Rectal smooth muscle tissue (tissue), 1 donor: ENCODE data around the gene MYRF.
A peak's percentile ranks its signal among the peaks of the same experiment; 100 is the strongest.

Experiments
- H3K27ac ChIP-seq: one replicate; pipeline ENCODE4 v1.7.0; 2013; ENCODE audit warnings: low read depth, low read length, inconsistent platforms
- H3K27me3 ChIP-seq: one replicate; pipeline ENCODE4 v1.7.0; 2013; ENCODE audit warnings: low read length; ENCODE audit not compliant: control insufficient read depth, insufficient read depth
- H3K36me3 ChIP-seq: one replicate; pipeline ENCODE4 v1.7.0; 2013; ENCODE audit warnings: low read length; ENCODE audit not compliant: control insufficient read depth, insufficient read depth
- H3K4me1 ChIP-seq: one replicate; pipeline ENCODE4 v1.7.0; 2013; ENCODE audit warnings: low read length; ENCODE audit not compliant: control insufficient read depth, insufficient read depth
- H3K4me3 ChIP-seq: one replicate; pipeline ENCODE4 v1.7.0; 2013; ENCODE audit warnings: low read length
- H3K9ac ChIP-seq: one replicate; pipeline ENCODE4 v1.7.0; 2013; ENCODE audit warnings: low read length

MYRF gene

DNA sequence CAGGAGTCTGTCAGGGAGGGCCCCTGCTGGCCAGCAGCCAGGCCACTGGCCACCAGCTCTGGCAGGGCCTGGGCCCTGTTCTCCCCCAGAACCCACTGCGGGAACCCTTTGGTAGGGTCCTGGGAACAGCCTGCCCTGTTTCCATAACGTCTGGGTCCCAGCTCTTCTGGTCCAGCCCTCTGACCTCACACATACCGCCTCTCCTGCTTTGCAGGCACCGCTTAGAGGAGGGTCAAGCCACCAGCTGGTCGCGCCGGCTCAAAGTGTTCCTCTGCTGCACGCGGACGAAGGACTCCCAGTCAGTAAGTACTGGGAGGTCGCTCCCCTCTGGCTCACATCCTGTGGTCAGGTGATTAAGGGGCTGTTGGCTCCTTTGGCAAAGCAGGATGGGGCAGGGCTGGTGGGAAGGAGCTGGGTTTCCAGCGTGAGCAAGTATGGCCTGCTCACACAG lies 26.6 kb upstream of the MYRF start:
- Histone ChIP-seq H3K27ac (no peak overlapping the region), H3K36me3 (peaks cover 17% of the 10 kb centered on the region), H3K9ac (no peak overlapping the region), H3K4me1 (no peaks in the 10 kb centered on the region), H3K27me3 (no peaks in the 10 kb centered on the region), H3K4me3 (no peak overlapping the region)

DNA sequence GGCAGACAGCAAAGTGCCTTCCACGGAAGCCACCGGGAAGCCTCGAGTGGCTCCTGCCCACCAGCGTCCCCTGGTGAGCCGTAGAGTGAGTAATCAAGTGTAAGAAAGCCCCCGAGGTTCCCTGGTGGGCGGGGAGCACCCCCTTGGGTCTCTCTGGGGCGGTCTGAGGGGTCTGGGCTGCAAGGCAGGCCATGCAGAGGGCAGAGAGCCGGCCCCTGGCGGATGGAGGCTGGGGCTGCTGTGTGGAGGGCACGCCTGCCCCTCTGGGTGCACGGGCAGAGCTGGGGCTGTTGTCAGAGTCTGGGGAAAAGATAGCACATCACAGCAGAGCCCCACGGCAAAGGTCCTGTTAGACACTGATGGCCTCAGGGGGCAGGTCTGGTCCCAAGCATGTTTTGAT lies 25.7 kb upstream of the MYRF start:
- Histone ChIP-seq H3K27ac (no peak overlapping the region), H3K9ac (no peak overlapping the region), H3K4me3 (no peak overlapping the region), H3K27me3 (no peaks in the 10 kb centered on the region), H3K36me3 (peaks cover 17% of the 10 kb centered on the region), H3K4me1 (peaks cover 1% of the 10 kb centered on the region)

DNA sequence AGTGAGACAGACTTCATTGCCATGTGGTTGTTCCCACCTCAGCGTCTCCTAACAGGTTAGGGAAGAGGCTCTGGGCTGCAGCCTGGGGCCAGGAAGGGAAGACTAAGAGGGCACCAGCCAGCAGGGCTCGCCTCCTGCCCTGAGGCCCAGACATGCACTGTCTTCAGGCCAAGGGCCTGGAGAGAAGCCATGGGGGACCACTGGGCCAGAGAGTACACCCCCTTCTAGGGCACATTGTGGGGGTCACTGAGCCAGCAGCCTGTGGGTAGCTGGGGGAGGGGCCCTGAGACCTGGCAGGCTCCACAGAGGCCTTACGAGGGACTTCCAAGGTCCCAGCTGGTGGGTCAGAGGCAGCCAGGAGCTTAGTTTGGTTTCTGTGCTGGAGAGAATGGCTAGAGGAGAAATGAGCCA lies 25.0 kb upstream of the MYRF start:
- Histone ChIP-seq H3K36me3 (peaks cover 17% of the 10 kb centered on the region), H3K4me3 (no peak overlapping the region), H3K27ac (no peak overlapping the region), H3K27me3 (no peaks in the 10 kb centered on the region), H3K4me1 (peaks cover 6% of the 10 kb centered on the region), H3K9ac (no peak overlapping the region)

DNA sequence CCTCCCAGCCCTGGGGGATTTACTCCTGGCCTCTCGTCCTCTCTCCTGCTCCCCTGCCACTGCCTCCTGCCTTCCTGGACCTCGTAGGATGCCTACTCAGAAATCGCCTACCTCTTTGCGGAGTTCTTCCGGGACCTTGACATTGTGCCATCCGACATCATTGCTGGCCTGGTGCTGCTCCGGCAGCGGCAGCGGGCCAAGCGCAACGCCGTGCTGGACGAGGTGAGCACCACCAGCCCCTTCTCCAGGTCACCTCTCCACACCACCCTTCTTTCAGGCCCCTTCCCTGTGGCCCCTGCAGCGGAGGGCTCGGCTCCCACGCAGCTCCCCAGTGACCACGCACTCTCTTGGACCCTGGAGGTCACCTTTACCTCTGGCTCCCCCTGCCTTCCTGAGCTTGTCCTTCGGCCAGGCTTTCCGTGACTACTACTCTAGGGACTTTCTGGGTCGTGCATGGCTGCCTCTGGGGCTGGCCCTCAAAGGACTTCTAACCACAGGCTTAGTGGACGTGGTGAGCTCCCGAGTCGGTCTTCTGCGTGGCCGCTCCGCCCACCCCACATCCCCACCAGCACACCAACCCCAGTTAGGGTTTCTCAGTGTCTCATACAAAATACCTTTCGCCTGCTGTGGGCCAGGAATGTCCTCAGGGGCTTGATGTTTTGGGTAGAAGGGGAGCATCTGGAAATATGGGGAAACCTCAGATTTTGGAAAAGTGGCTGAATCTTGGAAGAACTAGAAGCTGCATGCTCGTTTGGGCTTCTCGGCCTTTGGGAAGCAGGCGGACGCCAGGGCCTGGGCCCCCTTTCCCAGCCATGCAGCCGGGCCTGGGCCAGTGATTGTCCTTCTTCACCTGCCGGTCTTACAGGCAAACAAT lies 24.1 kb upstream of the MYRF start:
- H3K27ac ChIP-seq, result no peak overlapping the region
- H3K27me3 ChIP-seq, result no peaks in the 10 kb centered on the region

DNA sequence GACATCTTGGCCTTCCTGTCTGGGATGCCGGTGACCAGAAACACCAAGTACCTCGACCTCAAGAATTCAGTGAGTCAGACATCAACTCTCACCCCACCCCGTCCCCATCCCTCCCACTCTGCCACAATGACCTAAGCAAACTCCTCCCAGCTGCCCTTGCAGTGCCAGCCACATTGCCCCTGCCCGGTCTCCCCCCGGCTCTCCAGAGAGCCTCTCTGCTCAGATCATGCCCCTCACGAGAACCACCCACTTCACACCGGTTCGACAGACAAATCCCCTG lies 23.6 kb upstream of the MYRF start:
- H3K27ac ChIP-seq, result no peak overlapping the region
- peaks cover 11% of the 10 kb centered on the region for H3K4me1 ChIP-seq

More for the DNA sequence above, 24.1 kb upstream of the MYRF start:
- Histone ChIP-seq H3K36me3 (peaks cover 13% of the 10 kb centered on the region), H3K9ac (no peak overlapping the region), H3K4me3 (no peak overlapping the region), H3K4me1 (peaks cover 11% of the 10 kb centered on the region)

DNA sequence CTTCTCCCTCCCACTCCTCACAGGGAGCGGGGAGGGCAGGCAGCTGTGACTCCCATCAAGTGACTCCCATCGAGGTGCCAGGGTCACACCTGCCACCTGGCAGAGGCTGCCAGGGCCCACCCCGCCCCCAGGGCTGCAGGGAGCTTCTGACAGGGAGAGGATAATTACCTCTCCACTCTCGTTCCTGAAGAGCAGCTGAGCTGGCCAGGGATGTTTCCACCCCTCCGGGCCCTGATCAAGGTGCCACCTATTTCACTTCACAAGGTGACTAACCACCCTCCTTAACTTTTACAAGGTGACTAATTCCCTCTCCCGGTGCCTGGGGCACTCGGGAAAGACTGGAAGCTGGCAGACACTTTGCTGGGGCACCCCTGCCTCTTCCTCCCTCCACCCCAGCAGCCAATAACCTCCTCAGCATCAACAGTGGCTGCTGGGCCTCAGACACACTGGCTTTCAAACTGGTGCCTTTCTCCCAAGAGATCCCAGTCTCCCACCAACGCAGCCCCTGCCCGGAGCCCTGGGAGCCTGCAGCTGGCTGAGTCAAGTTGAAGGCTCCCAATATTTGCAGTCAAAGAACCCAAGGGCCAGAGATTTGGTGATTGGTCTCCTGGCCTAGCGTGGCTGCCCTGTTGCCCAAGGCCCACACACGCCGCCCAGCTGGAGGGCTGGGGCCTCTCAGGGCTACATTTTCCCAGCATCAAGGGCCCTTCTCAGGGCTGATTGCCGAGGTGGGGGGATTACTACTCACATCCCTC lies 22.0 kb upstream of the MYRF start:
- Histone ChIP-seq H3K36me3 (peaks cover 7% of the 10 kb centered on the region), H3K27ac (no peak overlapping the region), H3K4me3 (no peak overlapping the region), H3K27me3 (no peaks in the 10 kb centered on the region), H3K9ac (no peak overlapping the region), H3K4me1 (peaks cover 11% of the 10 kb centered on the region)

More for the DNA sequence above, 23.6 kb upstream of the MYRF start:
- Histone ChIP-seq H3K4me3 (no peak overlapping the region), H3K27me3 (no peaks in the 10 kb centered on the region), H3K9ac (no peak overlapping the region), H3K36me3 (peaks cover 8% of the 10 kb centered on the region)

DNA sequence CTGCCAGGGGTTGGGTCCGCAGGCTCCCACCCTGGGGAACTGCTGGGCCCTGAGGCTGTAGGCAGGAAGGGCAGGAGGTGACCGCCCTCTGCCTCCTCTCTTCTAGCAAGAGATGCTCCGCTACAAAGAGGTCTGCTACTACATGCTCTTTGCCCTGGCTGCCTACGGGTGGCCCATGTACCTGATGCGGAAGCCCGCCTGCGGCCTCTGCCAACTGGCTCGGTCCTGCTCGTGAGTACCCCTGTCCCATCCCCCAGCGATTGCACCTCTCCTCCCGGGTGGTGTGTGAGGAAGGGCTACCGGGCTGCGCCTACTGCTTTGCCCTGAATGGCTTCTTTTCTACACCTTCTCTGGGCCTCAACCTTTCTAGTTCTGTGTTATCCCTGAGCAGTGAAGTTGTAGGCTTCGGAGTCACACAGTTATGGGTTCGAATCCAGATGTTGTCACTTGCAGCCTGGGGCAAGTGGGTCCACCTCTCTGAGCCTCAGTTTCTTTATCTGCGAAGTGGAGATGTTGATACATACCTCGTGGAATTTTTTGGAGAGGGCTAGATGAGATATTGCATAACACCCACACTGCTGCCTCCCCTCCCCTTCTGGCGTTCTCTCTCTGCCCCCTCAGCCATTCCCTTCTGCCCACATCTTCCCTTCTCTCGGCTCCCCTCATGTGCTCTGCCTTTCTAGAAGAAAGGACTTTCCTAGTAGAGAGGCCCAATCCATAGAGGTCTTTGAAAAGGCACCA lies 21.1 kb upstream of the MYRF start:
- Histone ChIP-seq H3K36me3 (peaks cover 12% of the 10 kb centered on the region), H3K9ac (no peak overlapping the region), H3K4me1 (peaks cover 11% of the 10 kb centered on the region), H3K27me3 (no peaks in the 10 kb centered on the region), H3K27ac (peak overlapping the region; percentile 38), H3K4me3 (no peak overlapping the region)

DNA sequence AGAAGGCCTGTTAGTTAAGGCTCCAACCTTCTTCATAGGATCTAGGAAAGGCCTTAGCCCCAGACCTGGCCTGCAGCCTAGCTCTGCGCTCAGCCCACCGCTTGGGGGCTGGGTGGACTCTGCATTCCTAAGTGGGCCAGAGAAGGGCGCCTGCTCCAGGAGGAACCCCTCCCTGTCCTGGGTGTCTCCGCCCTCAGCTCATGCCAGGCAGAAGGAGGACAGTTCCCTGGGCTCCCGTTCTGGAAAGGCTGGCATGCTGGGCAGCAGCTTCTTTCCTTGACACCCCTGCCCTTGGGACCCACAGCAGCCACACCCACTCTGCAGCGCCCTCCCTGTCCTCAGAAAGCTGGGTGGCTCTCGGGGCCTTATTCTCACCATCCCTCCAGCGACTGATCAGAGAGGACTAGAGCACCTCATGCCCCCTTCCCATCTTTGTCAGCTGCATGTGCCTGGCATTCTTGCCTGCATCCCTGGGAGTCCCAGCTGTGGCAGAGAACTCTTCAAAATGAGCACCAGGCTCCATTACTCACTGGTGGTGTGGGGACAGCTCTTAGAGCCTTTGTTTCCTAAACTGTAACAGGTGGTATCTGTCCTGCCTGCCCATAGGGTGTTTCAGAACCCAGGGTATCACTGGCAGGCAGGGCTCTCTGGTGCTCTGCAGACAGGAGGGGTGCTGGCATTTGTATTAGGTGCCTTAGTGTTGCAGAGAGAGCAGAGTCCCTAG lies 20.3 kb upstream of the MYRF start:
- no peak overlapping the region for H3K4me3 ChIP-seq
- H3K4me1 ChIP-seq, result peaks cover 11% of the 10 kb centered on the region
- no peaks in the 10 kb centered on the region for H3K27me3 ChIP-seq
- H3K36me3 ChIP-seq, result peaks cover 15% of the 10 kb centered on the region
- no peak overlapping the region for H3K9ac ChIP-seq
- peak overlapping the region; percentile 38 for H3K27ac ChIP-seq

DNA sequence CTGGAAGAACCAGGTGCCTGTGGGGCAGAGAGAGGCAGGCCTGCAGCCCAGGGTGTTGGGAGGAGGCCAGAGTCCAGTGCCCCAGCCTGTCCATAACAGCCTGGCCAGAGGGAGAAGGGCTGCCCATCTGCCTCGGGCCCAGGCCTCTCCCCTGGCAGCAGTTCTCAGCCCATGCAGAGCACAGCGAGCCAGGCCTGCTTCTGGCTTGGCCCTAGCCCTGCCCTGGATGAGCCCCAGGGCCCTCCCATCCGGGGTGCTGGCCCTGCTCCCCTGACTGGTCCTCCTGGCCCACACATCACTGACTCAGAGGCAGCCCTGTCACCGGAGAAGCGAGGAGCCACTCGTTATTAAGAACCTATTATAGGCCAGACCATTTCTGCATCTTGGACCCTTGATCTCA lies 19.7 kb upstream of the MYRF start:
- Histone ChIP-seq H3K4me1 (peaks cover 11% of the 10 kb centered on the region), H3K4me3 (no peak overlapping the region), H3K36me3 (peaks cover 16% of the 10 kb centered on the region), H3K27me3 (no peaks in the 10 kb centered on the region), H3K27ac (peak overlapping the region; percentile 38), H3K9ac (no peak overlapping the region)

DNA sequence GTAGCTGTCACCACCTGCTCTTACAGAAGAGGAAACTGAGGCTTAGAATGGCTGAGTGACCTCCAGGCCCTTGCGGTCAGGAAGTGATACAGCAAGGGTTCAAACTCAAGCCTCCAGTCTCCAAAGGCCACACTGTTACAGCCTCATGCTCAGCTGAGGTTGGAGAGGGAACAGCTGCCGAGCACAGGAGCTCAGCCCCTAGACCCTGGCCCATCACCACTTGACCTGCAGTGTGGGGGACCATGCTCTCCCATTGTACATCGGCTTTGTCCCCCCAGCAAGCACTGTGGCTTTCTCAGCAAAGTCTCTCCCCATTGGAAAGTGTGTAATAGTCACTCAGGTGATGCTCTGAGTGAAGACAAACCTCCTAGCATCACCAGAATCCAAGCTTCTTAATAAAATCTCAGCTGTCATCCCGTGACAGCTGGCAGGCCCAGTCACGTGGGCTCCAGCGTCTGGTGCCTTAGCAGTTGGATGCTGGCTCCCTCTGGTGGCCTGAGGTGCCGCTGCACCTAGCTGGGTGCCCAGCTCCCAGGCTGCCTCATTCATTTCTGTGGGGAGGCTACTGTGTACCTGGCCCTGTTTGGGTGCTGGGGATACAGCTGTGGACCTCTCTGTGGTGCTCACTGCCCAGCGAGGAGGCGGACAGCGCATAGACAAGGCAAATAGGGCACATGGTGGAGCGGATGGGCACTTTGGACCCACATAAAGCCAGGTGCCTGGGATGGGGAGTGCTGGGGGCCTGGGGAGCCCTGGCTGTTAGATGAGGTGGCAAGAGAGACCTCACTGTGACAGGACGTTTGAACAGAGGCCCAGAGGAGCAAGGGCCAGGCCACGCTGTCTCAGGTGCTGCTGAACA lies 19.1 kb upstream of the MYRF start:
- Histone ChIP-seq H3K27ac (peak overlapping the region; percentile 38), H3K36me3 (peaks cover 13% of the 10 kb centered on the region), H3K4me1 (peaks cover 11% of the 10 kb centered on the region), H3K4me3 (no peak overlapping the region), H3K27me3 (no peaks in the 10 kb centered on the region), H3K9ac (no peak overlapping the region)

DNA sequence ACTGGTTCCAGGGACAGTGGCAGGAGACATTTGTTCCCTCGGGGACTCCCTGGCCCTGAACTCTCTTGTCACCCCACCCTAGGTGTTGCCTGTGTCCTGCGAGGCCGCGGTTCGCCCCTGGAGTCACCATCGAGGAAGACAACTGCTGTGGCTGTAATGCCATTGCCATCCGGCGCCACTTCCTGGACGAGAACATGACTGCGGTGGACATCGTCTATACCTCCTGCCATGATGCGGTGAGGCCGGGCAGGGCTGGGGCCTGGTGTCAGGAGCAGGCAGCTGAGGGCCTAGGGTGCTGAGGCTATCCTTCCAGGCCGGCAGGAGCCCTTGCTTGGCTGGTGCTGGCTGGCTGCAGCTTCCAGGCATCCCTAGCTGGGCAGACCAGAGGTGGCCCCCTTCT lies 17.7 kb upstream of the MYRF start:
- peaks cover 11% of the 10 kb centered on the region for H3K4me1 ChIP-seq
- no peak overlapping the region for H3K4me3 ChIP-seq
- no peaks in the 10 kb centered on the region for H3K27me3 ChIP-seq
- H3K9ac ChIP-seq, result no peak overlapping the region
- no peak overlapping the region for H3K27ac ChIP-seq
- H3K36me3 ChIP-seq, result peaks cover 13% of the 10 kb centered on the region
